Measurements from ENCODE around the gene CA10.

CA10 gene

DNA sequence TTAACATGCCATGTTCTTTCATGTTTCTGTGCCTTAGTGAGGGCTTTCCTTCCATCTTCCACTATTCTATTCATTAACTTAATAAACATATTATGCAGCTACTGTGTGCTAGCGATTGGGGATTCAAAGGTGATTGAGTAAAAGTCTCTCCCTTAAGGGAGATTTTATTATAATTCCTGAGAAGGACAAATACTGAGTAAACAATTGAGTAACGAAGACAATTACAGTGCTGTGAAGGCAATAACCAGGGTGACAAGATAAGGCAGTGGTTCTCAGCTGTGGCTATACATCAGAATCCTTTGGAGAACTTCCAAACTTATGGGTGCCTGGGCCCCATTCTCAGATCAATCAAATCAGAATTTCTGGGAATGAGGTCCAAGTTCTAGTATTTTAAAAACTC is 353.3 kb downstream of the CA10 start:
- no peak overlapping the region for H3K9ac ChIP-seq (ENCODE audit: low read depth, low read length, poor library complexity)
- no peak overlapping the region for H3K4me2 ChIP-seq (ENCODE audit: insufficient read depth, low read length, poor library complexity, severe bottlenecking)
- no peaks in the 10 kb centered on the region for H3K4me1 ChIP-seq (ENCODE audit: control insufficient read depth in 2 of 2, insufficient read depth in 1 of 2, low read depth in 1 of 2, low read length in 2 of 2)
- no peak overlapping the region for H3K23ac ChIP-seq (ENCODE audit: low read depth, low read length, poor library complexity)
- no peak for DNase-seq (ENCODE audit: low spot score)
- no peak overlapping the region for H3K4ac ChIP-seq (ENCODE audit: low read length)
- H4K91ac ChIP-seq (ENCODE audit: low read depth, low read length, poor library complexity) = no peak overlapping the region
- H3K27ac ChIP-seq (replicated peaks; ENCODE audit: low read length) = no peak overlapping the region
- H4K8ac ChIP-seq (ENCODE audit: low read depth, low read length) = no peak overlapping the region
- no peak overlapping the region for H3K18ac ChIP-seq (ENCODE audit: low read length)
- no peaks in the 10 kb centered on the region for H3K9me3 ChIP-seq (replicated peaks in 1 of 2; ENCODE audit: control insufficient read depth in 2 of 2, insufficient read depth in 1 of 2, low read depth in 1 of 2, low read length in 2 of 2)
- H3K14ac ChIP-seq (ENCODE audit: low read length) = no peak overlapping the region
- H2BK15ac ChIP-seq (ENCODE audit: low read length) = no peak overlapping the region
- H3K36me3 ChIP-seq (replicated peaks in 1 of 2; ENCODE audit: control insufficient read depth in 2 of 2, insufficient read depth in 2 of 2, low read length in 2 of 2) = no peaks in the 10 kb centered on the region
- no peak overlapping the region for H2AFZ ChIP-seq (ENCODE audit: low read length)
- no peak overlapping the region for H2AK5ac ChIP-seq (ENCODE audit: low read depth, low read length)
- no peak overlapping the region for H2BK12ac ChIP-seq (ENCODE audit: low read length)
- H2BK120ac ChIP-seq (ENCODE audit: low read depth, low read length) = no peak overlapping the region
- no peak overlapping the region for H2BK5ac ChIP-seq (ENCODE audit: low read length)
- no CpG with 5 or more reads among the region's 2 CpGs for WGBS, 2 donors (ENCODE audit: extremely low coverage in 2 of 2, insufficient read length in 2 of 2, insufficient replicate concordance in 1 of 2)
- H3K4me3 ChIP-seq (ENCODE audit: low read length in 2 of 2) = no peak overlapping the region
- no peaks in the 10 kb centered on the region for H3K27me3 ChIP-seq (ENCODE audit: control insufficient read depth in 3 of 3, insufficient read depth in 3 of 3, low read depth in 1 of 3, low read length in 3 of 3)
- H3K79me1 ChIP-seq (ENCODE audit: low read depth, low read length) = no peaks in the 10 kb centered on the region

- Histone ChIP-seq H3K4me3 (ENCODE audit: low read length in 2 of 2) (no peak overlapping the region), H3K36me3 (replicated peaks in 1 of 2; ENCODE audit: control insufficient read depth in 2 of 2, insufficient read depth in 2 of 2, low read length in 2 of 2) (no peaks in the 10 kb centered on the region), H2BK120ac (ENCODE audit: low read depth, low read length) (no peak overlapping the region), H3K9ac (ENCODE audit: low read depth, low read length, poor library complexity) (no peak overlapping the region), H3K27me3 (ENCODE audit: control insufficient read depth in 3 of 3, insufficient read depth in 3 of 3, low read depth in 1 of 3, low read length in 3 of 3) (no peaks in the 10 kb centered on the region), H3K4me2 (ENCODE audit: insufficient read depth, low read length, poor library complexity, severe bottlenecking) (no peak overlapping the region), H2BK12ac (ENCODE audit: low read length) (no peak overlapping the region), H3K23ac (ENCODE audit: low read depth, low read length, poor library complexity) (no peak overlapping the region), H3K79me1 (ENCODE audit: low read depth, low read length) (no peaks in the 10 kb centered on the region), H3K4me1 (ENCODE audit: control insufficient read depth in 2 of 2, insufficient read depth in 1 of 2, low read depth in 1 of 2, low read length in 2 of 2) (no peaks in the 10 kb centered on the region), H3K18ac (ENCODE audit: low read length) (no peak overlapping the region), H3K27ac (replicated peaks; ENCODE audit: low read length) (no peak overlapping the region), H4K8ac (ENCODE audit: low read depth, low read length) (no peak overlapping the region), H3K14ac (ENCODE audit: low read length) (no peak overlapping the region), H3K4ac (ENCODE audit: low read length) (no peak overlapping the region), H2BK15ac (ENCODE audit: low read length) (no peak overlapping the region), H2AK5ac (ENCODE audit: low read depth, low read length) (no peak overlapping the region), H3K9me3 (replicated peaks in 1 of 2; ENCODE audit: control insufficient read depth in 2 of 2, insufficient read depth in 1 of 2, low read depth in 1 of 2, low read length in 2 of 2) (no peaks in the 10 kb centered on the region), H4K91ac (ENCODE audit: low read depth, low read length, poor library complexity) (no peak overlapping the region), H2AFZ (ENCODE audit: low read length) (no peak overlapping the region), H2BK5ac (ENCODE audit: low read length) (no peak overlapping the region)
- no peak for DNase-seq (ENCODE audit: low spot score)
- no CpG with 5 or more reads among the region's 4 CpGs for WGBS, 2 donors (ENCODE audit: extremely low coverage in 2 of 2, insufficient read length in 2 of 2, insufficient replicate concordance in 1 of 2)
Measured at GRCh38 chr17:51803161-51803560, 355.4 kb downstream of the CA10 start.

- Histone ChIP-seq H2BK120ac (ENCODE audit: low read depth, low read length) (no peak overlapping the region), H3K4ac (ENCODE audit: low read length) (no peak overlapping the region), H3K9me3 (replicated peaks in 1 of 2; ENCODE audit: control insufficient read depth in 2 of 2, insufficient read depth in 1 of 2, low read depth in 1 of 2, low read length in 2 of 2) (no peaks in the 10 kb centered on the region), H2BK15ac (ENCODE audit: low read length) (no peak overlapping the region), H3K4me2 (ENCODE audit: insufficient read depth, low read length, poor library complexity, severe bottlenecking) (no peak overlapping the region), H2AFZ (ENCODE audit: low read length) (no peak overlapping the region), H4K91ac (ENCODE audit: low read depth, low read length, poor library complexity) (no peak overlapping the region), H3K14ac (ENCODE audit: low read length) (no peak overlapping the region), H3K9ac (ENCODE audit: low read depth, low read length, poor library complexity) (no peak overlapping the region), H3K4me1 (ENCODE audit: control insufficient read depth in 2 of 2, insufficient read depth in 1 of 2, low read depth in 1 of 2, low read length in 2 of 2) (no peaks in the 10 kb centered on the region), H2BK5ac (ENCODE audit: low read length) (no peak overlapping the region), H3K27ac (replicated peaks; ENCODE audit: low read length) (no peak overlapping the region), H3K23ac (ENCODE audit: low read depth, low read length, poor library complexity) (no peak overlapping the region), H3K36me3 (replicated peaks in 1 of 2; ENCODE audit: control insufficient read depth in 2 of 2, insufficient read depth in 2 of 2, low read length in 2 of 2) (no peaks in the 10 kb centered on the region), H4K8ac (ENCODE audit: low read depth, low read length) (no peak overlapping the region), H3K18ac (ENCODE audit: low read length) (no peak overlapping the region), H3K79me1 (ENCODE audit: low read depth, low read length) (no peaks in the 10 kb centered on the region), H3K4me3 (ENCODE audit: low read length in 2 of 2) (no peak overlapping the region), H2BK12ac (ENCODE audit: low read length) (no peak overlapping the region), H2AK5ac (ENCODE audit: low read depth, low read length) (no peak overlapping the region), H3K27me3 (ENCODE audit: control insufficient read depth in 3 of 3, insufficient read depth in 3 of 3, low read depth in 1 of 3, low read length in 3 of 3) (no peaks in the 10 kb centered on the region)
- no CpG with 5 or more reads among the region's 1 CpG for WGBS, 2 donors (ENCODE audit: extremely low coverage in 2 of 2, insufficient read length in 2 of 2, insufficient replicate concordance in 1 of 2)
- DNase-seq (ENCODE audit: low spot score) = no peak
Measured at GRCh38 chr17:51802544-51802943, 356.0 kb downstream of the CA10 start.

GRCh38 chr17:51801626-51802025 is 356.9 kb downstream of the CA10 start:
- Histone ChIP-seq H2BK15ac (ENCODE audit: low read length) (no peak overlapping the region), H2BK12ac (ENCODE audit: low read length) (no peak overlapping the region), H3K18ac (ENCODE audit: low read length) (no peak overlapping the region), H3K23ac (ENCODE audit: low read depth, low read length, poor library complexity) (no peak overlapping the region), H2BK5ac (ENCODE audit: low read length) (no peak overlapping the region), H3K4ac (ENCODE audit: low read length) (no peak overlapping the region), H3K4me3 (ENCODE audit: low read length in 2 of 2) (no peak overlapping the region), H4K8ac (ENCODE audit: low read depth, low read length) (no peak overlapping the region), H3K9ac (ENCODE audit: low read depth, low read length, poor library complexity) (no peak overlapping the region), H3K9me3 (replicated peaks in 1 of 2; ENCODE audit: control insufficient read depth in 2 of 2, insufficient read depth in 1 of 2, low read depth in 1 of 2, low read length in 2 of 2) (no peaks in the 10 kb centered on the region), H3K27ac (replicated peaks; ENCODE audit: low read length) (no peak overlapping the region), H3K4me2 (ENCODE audit: insufficient read depth, low read length, poor library complexity, severe bottlenecking) (no peak overlapping the region), H2AFZ (ENCODE audit: low read length) (no peak overlapping the region), H3K79me1 (ENCODE audit: low read depth, low read length) (no peaks in the 10 kb centered on the region), H2AK5ac (ENCODE audit: low read depth, low read length) (no peak overlapping the region), H2BK120ac (ENCODE audit: low read depth, low read length) (no peak overlapping the region), H3K4me1 (ENCODE audit: control insufficient read depth in 2 of 2, insufficient read depth in 1 of 2, low read depth in 1 of 2, low read length in 2 of 2) (no peaks in the 10 kb centered on the region), H3K36me3 (replicated peaks in 1 of 2; ENCODE audit: control insufficient read depth in 2 of 2, insufficient read depth in 2 of 2, low read length in 2 of 2) (no peaks in the 10 kb centered on the region), H3K14ac (ENCODE audit: low read length) (no peak overlapping the region), H4K91ac (ENCODE audit: low read depth, low read length, poor library complexity) (no peak overlapping the region), H3K27me3 (ENCODE audit: control insufficient read depth in 3 of 3, insufficient read depth in 3 of 3, low read depth in 1 of 3, low read length in 3 of 3) (no peaks in the 10 kb centered on the region)
- no CpG with 5 or more reads among the region's 4 CpGs for WGBS, 2 donors (ENCODE audit: extremely low coverage in 2 of 2, insufficient read length in 2 of 2, insufficient replicate concordance in 1 of 2)
- no peak for DNase-seq (ENCODE audit: low spot score)
